GM21717 (cell line): Measurements from ENCODE around the gene TEFM.
"Not testable (repeated sequence)": the region's sequence is repeated elsewhere in the genome, so short reads cannot be mapped to it uniquely, and the experiment has no call there.

Experiments used
- ATAC-seq: cut with Tn5 transposase; IDR thresholded peaks from one replicate; pipeline ENCODE4 v1.9.1; 2021; ENCODE audit warnings: mild to moderate bottlenecking, moderate library complexity; ENCODE audit not compliant: unreplicated experiment

Gene TEFM, protein sequence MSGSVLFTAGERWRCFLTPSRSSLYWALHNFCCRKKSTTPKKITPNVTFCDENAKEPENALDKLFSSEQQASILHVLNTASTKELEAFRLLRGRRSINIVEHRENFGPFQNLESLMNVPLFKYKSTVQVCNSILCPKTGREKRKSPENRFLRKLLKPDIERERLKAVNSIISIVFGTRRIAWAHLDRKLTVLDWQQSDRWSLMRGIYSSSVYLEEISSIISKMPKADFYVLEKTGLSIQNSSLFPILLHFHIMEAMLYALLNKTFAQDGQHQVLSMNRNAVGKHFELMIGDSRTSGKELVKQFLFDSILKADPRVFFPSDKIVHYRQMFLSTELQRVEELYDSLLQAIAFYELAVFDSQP

DNA sequence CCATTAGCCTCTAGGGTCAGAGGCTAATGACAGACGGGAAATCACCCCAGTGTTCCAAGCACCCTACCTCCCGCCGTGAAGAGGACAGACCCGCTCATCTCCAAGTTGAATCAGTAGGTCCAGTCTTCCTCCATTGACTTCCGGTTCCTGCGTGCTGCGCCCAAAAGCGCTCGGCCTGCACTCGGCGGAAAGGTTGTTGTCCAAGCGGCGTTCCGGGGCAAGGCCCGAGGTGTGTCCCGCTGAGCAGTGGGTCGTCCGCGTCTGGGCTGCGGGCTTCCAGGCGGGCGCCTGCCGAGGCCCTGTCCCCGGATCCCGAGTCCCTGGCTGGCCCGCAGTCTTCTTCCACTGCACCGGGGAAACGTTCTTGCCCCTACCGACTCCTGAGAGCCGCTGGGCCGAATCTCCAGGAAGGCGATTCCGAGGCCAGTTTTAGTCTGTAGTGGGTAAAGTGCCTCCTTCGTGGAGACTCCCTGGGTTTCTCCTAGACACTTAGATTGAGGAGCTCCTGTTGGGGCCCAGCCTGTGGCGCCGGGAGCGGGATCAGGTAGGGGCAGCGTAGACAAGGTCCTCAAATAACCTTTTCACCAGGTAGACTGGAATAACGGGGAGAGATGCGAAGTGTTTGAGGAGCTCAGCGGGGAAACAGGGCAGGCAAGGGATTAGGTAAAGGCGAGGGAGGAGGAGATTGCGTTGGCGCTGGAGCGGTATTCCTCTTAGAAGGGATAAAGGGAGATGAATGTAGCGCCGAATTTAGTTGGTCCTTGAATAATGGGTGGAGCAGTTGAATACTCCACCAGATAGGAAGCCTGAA is at the start of gene TEFM:
Gene TEFM, minus strand, starts transcription at position 138 of the 811 bp plus-strand sequence. Its CDS starts 40 bp downstream, at position 98.
- ATAC-seq, result peak; percentile 81

DNA sequence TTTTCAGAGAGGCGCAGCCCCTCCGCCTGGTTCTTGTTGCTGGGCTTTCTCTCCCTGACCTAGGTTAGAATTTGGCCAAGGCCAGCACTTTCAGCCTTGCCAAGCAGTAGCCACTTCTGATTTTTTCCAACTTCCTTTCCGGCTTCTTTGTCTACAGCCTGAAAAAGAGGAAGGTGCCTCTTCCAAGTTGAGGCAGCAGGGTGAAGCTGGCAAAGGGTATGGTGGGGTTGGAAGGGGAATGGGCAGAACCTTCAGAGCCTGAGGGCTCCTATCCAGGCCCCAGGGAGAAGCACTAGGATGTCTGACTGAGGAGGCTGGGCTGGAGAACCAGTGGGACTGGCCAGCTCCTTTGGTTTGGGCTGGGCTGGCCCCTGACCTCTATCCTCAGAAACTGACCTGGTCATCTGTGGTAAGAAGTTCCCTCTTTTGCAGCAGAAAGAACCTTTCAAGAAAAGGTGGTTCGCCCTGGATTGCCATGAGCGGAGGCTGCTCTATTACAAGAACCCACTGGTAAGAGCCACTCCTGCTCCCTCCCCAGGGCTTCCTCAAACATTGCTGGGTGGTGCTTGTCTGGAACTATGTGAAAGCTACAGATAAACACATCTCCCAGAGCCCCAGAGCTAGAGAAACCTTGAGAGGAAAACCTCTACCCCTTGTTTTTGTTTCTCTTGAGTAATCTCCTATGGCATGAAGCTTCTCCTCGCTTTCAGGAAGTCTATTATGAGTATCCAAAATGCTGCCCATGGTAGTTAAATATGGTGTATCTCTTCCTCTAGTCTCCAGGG is 48.2 kb upstream of the TEFM start:
- ATAC-seq, result no peak

DNA sequence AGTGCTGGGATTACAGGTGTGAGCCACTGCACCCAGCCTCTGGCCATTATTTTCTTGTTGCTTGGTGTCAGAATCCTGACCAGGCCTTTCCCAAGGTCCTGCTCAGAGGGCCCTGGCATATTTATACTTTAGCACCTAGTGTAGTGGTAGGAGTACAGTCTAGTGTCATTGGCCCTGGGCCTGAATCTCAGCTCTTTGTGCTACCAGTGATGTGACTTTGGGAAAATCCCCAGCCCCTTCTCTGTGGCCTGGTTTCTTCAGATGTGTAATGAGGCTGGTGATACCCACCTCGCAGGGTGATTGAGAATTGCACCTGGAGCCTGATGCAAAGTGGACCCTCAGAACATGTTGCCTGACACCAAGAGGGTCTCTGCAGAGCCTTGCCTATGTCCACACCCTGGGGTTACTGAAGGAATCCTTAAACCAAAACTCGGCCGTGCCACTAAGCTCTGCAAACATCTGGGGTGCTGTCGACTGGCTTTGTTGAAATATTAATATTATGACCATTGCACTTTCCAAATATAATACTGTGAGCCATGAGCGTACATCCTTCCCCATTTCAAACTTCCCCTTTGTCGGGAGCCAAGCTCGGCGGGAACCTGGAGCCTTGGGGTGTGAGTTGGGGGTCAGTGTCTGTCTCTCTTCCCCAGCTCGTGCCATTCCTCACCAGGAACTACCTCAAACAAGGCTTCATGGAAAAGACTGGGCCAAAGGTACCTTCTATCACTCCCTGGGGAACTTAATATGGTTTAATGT is 46.8 kb upstream of the TEFM start:
- no peak for ATAC-seq

DNA sequence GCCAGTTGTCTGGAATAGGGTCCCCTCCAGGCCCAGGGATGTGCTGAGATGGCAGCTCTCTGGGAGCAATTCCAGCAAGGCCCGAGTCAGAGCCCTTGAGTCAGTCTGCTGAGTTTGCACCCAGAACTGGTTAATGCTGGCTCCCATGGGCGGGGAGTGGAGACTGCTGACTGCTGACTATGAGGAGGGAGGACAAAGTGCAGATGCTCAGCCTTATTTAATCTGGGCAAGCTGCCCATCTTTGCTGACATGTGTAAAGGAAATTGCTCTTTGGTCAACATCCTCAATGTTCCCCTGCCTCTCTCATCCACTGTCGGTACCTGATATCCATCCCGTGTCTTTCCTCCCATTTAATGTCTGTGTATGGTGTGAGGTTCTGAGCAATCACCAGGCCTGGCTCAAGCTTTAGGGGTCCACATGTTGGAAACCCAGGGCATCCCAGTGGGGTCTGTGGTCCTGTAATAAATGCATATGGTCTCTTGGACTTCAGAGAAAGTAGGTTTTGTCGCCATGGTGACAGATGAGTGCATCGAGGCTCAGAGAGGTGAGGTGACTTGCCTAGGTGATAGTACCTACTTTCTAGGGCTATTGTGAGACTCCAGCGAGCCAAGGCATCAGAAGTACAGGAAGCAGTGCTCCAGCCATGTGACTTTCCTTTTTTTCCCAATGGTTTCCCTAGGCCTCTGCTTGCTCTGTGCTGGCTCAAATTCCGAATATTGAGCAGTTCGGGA is 44.8 kb upstream of the TEFM start:
- no peak for ATAC-seq

DNA sequence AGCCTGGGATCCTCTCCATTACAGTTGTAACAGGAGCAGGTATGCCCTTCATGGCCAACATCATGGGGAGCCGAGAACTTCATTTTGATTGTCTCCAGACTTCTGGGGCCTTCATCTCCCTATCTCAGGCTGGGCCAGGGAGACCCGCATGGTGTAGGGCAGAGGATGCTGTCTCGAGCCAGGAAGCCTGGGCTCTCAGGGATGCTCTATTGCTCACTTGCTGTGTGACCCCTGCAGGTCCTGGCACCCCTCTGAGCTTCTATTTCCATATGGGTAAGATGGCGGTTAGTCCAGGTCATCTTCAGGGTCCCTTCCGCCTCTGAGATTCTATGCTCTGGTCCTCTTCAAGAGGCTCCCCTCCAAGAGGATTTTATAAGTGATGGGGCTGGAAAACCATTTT is 44.2 kb upstream of the TEFM start:
- no peak for ATAC-seq

DNA sequence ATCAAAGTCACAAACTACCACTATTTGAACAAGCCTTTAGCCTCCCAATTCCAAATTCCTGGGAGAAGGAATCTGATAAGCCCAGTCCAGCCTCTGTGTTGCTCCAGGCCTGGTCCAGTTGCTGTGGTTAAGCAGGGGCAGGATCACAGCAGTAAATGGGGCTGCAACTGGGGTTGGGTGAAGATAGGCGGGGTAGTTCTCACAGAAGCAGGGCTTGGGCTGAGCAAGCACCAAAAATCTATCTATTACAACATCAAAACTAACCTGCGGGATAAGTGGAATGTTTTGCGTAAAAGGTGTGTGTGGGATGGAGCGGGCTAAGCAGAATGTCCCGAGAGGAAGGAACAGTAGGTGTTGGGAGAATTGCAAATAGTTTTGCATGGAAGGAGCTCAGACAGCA is 41.8 kb upstream of the TEFM start:
- ATAC-seq, result no peak

DNA sequence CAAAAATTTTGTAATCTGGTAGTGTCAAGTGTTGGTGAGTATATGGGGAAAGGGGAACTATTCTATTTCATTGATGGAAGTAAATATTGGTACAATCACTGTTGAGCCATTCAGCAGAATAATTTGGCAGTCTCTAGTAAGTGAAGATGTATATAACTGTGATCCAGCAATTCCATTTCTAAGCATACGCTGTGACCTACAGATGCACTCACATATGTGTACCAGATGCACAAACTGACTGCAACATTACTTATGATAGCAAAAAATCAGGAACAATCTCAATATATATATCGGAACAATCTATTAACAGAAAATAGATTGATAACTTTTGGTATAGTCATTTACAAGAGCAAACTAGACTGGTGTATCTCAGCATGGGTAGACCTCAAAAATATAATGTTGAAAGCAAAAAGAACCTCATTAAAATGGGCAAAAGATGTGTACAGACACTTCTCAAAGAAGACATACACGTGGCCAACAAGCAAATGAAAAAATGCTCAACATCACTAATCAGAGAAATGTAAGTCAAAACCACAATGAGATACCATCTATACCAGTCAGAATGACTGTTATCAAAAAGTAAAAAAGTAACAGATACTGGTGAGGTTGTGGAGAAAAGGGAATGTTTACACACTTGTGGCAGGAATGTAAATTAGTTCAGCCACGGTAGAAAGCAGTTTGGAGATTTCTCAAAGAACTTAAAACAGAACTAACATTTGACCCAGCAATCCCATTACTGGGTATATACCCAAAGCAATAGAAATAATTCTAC is 36.5 kb upstream of the TEFM start:
- ATAC-seq, result no peak

DNA sequence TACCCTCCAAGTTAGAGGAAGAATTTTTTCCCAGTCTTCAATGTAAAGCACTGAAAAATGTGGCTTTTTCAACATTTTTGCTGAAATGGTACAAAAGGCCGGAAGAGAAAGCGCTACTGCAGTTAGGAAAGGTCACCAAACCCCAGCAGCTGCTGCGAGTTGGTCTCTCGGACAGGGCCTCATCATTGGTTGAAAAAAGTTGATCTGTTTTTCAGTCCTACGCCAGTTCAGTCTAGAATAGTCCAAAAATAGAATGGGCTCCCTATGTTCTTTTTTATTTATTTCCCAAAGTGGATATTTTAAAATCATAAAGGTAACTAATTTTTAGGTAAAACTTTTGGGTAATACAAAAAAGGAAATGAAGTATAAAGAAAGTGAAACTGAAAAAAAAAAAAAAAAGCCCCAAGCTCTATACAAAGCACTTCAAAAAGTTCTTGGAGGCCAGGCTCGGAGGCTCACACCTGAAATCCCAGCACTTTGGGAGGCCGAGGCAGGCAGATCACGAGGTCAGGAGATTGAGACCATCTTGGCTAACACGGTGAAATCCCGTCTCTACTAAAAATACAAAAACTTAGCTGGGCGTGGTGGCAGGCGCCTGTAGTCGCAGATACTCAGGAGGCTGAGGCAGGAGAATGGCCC is 33.1 kb upstream of the TEFM start:
- no peak for ATAC-seq

DNA sequence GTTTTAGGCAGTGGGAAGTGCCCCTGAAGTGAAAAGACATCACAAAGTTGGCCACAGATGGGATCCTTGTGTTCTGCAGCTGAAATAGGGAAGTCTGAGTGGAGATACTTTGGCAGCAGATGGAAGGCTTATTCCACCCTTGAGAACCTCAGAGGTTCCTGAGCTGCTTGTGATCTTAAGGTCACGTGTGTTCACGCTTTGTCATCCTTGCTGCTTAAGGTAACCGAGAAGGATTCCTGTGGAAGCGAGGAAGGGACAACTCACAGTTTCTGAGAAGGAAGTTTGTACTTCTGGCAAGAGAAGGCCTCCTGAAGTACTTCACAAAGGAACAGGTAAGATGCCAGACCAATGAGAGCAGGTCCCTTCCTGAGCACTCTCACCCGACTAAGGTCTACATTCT is 27.9 kb upstream of the TEFM start:
- ATAC-seq, result no peak

DNA sequence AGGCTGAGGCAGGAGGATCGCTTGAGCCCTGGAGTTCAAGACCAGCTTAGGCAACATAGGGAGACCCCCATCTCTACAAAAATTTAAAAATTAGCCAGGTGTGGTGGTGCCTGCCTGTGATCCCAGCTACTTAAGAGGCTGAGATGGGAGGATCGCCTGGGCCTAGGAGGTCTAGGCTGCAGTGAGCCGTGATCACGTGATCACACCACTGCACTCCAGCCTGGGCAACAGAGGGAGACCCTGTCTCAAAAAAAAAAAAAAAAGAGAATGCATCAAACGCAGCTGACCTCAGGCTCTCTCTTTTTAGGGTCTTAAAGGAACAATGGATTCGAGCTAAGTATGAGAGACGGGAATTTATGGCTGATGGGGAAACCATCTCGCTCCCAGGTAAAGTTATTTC is 25.5 kb upstream of the TEFM start:
- ATAC-seq, result not testable (repeated sequence)

DNA sequence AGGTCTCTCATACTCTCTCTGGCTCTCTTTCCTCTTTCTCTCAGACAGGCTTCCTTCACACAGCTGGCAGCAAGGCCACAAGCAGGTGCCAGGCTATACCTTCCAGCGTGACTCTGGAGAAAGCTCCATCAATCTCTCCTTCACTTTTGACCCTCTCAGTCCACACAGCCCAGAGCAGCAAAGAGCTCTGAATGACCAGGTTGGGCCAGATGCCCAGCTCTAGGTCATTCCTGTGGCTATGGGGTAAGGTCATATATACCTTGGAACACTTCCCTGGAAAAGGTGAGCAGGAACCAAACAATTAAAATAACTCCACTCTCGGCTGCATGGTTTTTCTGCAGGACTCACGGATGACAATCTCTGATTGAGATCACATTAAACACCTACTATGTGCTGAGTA is 24.5 kb upstream of the TEFM start:
- ATAC-seq, result no peak

DNA sequence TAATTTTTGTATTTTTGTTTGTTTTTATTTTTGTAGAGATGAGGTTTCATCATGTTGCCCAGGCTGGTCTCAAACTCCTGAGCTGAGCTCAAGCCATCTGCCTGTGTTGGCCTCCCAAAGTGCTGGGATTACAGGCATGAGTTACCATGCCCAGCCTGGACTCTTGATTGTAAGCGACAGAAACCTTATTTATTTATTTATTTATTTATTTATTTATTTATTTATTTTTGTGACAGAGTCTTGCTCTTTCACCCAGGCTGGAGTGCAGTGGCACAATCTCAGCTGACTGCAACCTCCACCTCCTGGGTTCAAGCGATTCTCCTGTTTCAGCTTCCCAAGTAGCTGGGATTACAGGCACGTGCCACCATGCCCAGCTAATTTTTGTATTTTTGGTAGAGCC is 23.8 kb upstream of the TEFM start:
- ATAC-seq, result not testable (repeated sequence)

DNA sequence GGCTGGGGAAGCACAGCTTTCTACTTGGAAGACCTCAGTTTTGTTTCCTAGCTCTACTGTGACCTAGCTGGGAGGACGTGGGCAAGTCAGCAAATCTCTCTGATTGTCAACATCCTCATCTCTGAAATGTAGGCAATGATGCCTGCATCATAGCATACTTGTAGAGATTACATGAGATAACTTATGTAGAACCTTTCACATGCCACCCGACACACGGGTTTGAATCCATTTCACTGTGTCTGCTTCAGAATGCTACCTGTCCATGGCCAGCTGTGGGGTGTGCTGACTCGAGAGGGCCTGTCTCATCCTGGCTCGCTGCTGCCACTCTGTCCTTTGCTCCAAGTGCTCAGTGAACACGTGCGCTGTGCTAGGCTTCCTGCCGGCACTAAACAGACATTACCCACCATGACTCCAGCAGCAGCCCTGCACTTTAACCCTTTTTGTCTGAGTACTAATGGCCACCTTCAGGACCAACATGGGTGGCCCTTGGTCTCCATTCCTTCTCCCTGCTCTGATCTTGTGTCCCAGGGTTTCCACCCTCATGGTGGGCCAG is 23.1 kb upstream of the TEFM start:
- ATAC-seq, result no peak

DNA sequence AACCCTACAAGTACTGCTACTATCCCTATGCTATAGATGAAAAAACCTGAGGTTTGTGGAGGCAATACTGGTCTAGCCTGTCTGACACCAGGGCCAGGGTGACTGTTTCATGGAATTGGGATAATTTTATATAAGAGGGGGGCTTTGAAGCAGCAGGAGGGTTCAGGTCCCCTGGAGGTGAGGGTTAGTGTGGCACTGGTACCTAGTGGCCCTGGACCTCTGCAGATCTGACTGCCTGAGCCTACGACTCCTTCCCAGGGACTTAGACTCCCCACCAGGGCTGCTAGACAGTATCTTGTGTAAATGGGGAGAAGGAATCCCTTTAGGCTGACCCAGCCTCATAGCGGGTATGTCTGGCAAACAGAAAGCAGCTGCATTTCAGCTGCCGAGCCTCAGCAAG is 22.5 kb upstream of the TEFM start:
- ATAC-seq, result no peak

DNA sequence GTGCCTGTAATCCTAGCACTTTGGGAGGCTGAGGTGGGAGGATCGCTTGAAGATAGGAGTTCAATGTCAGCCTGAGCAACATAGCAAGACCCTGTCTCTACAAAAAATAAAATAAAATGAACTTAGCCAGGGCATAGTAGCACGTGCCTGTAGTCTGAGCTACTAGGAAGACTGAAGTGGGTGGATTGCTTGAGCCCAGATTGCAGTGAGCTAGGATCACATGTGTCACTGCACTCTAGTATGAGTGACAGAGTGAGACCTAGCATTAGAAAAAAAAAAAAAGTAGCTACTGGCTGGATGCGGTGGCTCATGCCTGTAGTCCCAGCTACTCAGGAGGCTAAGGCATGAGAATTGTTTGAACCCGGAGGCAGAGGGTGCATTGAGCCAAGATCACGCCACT is 21.7 kb upstream of the TEFM start:
- no peak for ATAC-seq

DNA sequence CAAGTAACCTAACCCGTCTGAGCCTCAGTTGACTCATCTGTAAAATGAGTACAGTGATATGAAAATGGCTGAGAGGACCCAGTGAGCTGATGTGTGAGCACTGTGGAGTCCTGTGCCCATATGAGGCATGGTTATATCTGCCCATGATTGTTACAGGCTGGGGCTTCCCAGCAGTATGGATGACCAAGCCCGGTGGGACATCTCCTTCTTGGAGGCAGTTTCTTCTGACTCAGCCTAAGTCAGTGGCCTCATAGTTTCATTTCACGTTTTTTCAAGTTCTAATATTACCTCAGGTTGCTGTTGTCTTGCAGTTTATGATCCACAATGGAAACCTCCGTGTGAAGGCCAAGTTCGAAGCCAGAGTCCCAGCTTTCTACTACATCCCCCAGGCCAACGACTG is 20.5 kb upstream of the TEFM start:
- ATAC-seq, result no peak

DNA sequence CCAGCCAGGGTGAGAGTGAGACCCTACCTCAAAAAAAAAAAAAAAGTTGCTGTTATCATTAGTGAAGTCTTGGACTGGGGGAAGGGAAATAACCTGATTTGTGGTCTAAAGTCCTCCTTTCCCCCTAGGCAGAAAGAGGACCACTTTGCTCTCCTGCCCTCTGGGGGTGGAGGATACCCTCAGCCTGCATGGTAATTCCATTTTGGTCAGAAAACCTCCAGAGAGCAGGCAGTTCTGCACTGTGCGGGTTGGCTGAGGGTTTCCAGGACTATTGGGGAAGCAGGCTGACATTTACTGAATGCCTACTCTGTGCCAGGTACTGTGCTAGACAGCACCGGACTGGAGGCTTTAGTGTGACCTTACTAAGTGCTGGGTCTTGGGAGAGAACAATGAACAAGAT is 18.3 kb upstream of the TEFM start:
- ATAC-seq, result no peak

DNA sequence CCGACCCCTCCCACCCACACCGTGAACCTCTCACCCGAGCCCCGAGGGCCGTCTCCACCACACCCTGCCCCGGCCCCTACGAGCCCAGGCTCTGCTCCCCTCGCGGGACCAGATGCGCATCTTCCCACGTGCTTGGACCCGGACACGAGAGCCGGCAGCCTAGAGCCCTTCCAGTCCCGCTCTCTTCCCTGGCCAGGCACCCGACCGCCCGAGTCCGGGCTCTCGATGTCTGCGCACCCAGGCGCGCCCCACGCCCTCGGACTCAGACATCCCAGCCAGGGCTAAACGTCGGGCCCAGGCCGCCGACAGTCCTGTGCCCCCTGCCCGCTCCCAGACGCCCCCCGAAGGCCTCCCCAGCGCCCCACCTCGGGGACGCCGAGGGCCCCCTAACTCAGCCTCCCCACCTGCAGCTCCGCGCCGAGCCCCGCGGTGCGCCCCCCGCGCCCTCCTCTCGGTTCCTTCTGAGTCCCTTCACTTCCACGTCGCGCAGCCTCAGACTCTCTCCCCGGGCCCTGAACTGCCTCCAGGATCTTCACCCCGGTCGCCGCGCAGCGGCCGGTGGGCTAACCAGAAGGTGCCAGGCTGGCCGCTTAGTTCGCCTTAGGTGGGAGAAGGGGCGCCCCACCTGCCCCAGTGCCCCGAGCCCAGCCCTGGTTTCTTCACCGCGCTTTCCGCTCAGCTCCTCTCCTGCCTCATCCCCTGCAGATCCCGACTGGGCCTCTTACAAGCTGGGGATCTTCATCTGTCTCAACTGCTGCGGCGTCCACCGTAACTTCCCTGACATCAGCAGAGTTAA is 16.4 kb upstream of the TEFM start:
- no peak for ATAC-seq
